Bone marrow (tissue), 2 donors: ENCODE results near the gene PROKR2.

ENCODE experiments used
- DNase-seq, 2 donors: peaks; one replicate each; lab custom pipeline; 2025; lab: John Stamatoyannopoulos, UW

The PROKR2 gene

DNA sequence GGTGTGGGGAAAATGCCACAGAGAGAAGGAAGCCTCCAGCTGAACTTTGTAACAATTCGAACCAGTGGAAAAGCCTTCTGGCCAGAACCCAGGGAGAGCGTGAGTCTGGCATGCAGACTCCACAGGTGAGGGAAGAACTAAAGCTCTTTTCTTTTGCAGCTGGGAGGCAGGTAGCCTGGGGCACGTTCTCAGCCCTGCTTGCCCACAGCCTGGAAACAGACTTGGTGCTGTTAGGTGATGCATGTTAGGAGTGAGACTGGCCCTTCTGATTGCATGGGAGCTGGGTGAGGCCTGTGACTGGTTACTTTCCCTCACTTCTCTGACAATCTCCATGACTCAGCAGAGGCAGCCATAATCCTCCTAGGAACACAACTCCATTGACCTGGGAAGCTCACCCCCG, 34.2 kb downstream of the PROKR2 start:
- no peak for DNase-seq

DNA sequence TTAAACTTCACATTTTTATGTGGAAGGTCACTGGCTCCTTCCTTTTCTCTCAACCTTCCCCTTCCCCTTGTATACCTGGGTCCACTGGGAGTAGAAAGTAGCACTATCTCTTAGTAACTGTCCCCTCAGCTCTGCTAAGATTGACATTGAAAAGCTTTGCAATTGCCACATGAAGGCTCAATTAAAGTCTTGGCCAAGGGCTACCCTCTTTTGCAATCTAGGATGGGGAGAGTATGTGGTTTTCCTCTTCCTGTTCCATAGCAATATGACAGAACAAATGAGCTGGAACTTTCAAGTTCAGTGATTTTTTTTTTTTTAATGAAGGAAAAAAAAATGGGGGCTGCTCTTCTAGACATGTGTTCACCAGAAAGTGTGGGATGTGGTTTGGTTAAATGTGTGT, 37.1 kb downstream of the PROKR2 start:
- no peak for DNase-seq

DNA sequence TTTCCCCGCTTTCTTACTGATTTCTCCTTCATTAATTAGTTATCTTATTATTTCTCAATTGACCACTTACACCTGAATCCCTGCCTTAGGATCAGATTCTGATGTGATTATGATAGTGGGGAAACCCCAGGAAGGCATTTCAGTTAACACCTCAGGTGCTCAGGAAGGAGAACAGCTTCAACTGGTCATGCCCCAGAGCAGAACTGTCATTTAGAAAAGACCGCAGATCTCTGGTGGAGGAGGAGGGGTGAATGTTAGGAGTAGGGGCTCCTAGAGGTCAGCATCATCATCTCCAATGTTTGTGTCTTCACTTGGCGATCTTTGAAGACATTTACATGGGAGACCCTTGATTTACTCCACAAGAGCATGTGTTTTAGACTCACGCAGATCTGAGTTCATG, 44.5 kb downstream of the PROKR2 start:
- no peak for DNase-seq

DNA sequence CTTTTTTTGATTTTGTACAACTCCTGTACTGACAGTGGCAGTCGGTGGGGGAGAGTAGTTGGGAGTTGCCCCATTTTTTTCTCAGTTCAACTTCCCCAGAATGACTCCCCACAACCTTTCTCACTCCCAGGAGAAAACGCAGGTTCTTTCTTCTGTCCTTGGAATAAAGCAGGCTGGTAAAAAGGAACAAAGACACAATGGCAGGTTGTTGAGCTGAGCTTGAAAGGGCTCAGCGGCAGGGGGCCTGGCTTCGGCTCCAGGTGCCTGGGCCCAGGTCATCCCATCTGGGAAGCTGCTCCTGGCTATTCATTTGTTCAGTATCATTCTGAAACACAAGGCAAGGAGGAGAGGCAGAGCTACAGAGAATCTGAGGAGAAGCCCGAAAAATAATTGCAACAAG, 46.2 kb downstream of the PROKR2 start:
- DNase-seq: no peak

DNA sequence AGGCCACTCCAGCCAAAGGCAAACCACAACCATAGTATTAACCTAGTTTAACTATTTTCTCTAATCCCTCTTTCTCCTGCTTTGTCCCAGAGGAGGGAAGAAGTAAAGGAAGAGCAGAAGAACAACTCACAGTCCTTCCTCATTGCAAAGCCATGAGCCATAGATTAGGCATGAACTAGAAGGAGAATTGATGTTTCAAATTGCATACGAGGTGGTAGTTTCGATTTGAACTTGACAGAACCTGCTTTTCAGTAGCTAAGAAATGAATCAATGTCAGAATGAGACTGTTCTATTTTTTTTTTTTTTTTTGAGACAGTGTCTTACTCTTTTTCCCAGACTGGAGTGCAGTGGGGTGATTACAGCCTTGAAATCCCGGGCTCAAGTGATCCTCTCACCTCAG, 48.3 kb downstream of the PROKR2 start:
- no peak for DNase-seq

DNA sequence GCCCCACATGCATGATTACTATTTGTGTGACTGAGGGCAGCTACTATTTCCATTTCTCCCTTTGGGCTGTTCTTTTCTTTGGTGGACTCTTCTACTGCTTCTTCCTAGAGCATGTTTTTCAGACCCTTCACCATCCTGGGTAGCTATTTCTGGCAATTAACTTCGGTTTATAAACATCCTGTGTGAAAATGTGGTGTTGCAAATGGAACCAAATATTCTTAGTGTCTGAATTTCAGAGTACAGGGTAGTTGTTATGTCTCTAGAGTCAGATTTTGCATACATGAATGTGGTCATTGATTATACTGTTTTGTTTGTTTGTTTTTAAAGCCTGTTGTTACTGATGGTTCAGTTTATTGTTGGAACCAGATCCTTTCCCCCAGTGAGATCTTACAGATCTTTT, 49.7 kb downstream of the PROKR2 start:
- no peak for DNase-seq
